SJCRH30 (cell line): ENCODE results near the gene DOCK4. TPM values are rescaled to one million over a fixed set of nuclear protein-coding genes. Genes with fewer than 3 reads are reported as not detected.

ENCODE experiments used
- total RNA-seq: library from RNA; depleted of rRNA; stranded (reverse); fragments of >200 nt; shearing (Covaris generic); gene quantifications from 2 replicates; pipeline ENCODE4 v1.2.3, GENCODE V29; 2014; rRNA removed

Gene DOCK4
- total RNA-seq, 1 experiment from 2014 or later, result 11.4 TPM

Other genes with a start within 250 kb of the DOCK4 start
- 29.0 and 29.7 TPM in 2 replicates for gene ZNF277, start 296 bp upstream of the DOCK4 start, total RNA-seq
- gene IFRD1, start 244.1 kb upstream of the DOCK4 start, total RNA-seq, result 45.0 and 55.9 TPM in 2 replicates